ENCODE data around the gene OGFOD1.
"Not testable (repeated sequence)": the region's sequence is repeated elsewhere in the genome, so short reads cannot be mapped to it uniquely, and the experiment has no call there.

OGFOD1 gene

GRCh38 chr16:56481468-56482122, 30.2 kb downstream of the OGFOD1 start:
- DNase-seq: no peak

- no peak for DNase-seq
Observed at GRCh38 chr16:56482683-56483236, 31.4 kb downstream of the OGFOD1 start.

- DNase-seq: no peak
Observed at GRCh38 chr16:56483394-56483793, 32.0 kb downstream of the OGFOD1 start.

GRCh38 chr16:56488035-56488434, 36.7 kb downstream of the OGFOD1 start:
- no peak for DNase-seq

- DNase-seq: not testable (repeated sequence)
Observed at GRCh38 chr16:56488868-56489267, 37.5 kb downstream of the OGFOD1 start.

GRCh38 chr16:56491657-56492261, 40.4 kb downstream of the OGFOD1 start:
- DNase-seq: no peak

GRCh38 chr16:56493126-56493525, 41.8 kb downstream of the OGFOD1 start:
- DNase-seq: no peak

- DNase-seq: no peak
Observed at GRCh38 chr16:56493815-56494214, 42.5 kb downstream of the OGFOD1 start.

- no peak for DNase-seq
Observed at GRCh38 chr16:56505181-56505580, 53.8 kb downstream of the OGFOD1 start.

- DNase-seq: no peak
Observed at GRCh38 chr16:56506941-56507340, 55.6 kb downstream of the OGFOD1 start.

GRCh38 chr16:56510544-56510943, 59.2 kb downstream of the OGFOD1 start:
- no peak for DNase-seq

- DNase-seq: no peak
Observed at GRCh38 chr16:56512025-56512424, 60.7 kb downstream of the OGFOD1 start.

- no peak for DNase-seq
Observed at GRCh38 chr16:56513091-56513490, 61.7 kb downstream of the OGFOD1 start.

- DNase-seq: peak; percentile 51
Observed at GRCh38 chr16:56513972-56514371, 62.6 kb downstream of the OGFOD1 start.

GRCh38 chr16:56514845-56515244, 63.5 kb downstream of the OGFOD1 start:
- DNase-seq: no peak

- no peak for DNase-seq
Observed at GRCh38 chr16:56515665-56516064, 64.3 kb downstream of the OGFOD1 start.

- no peak for DNase-seq
Observed at GRCh38 chr16:56517206-56517605, 65.9 kb downstream of the OGFOD1 start.

GRCh38 chr16:56518425-56518824, 67.1 kb downstream of the OGFOD1 start:
- no peak for DNase-seq

- DNase-seq: peak; percentile 71
Observed at GRCh38 chr16:56519459-56520250, 68.3 kb downstream of the OGFOD1 start, which contains the start of gene BBS2. Gene BBS2, minus strand, starts transcription at chr16:56520024. Its CDS starts 162 bp downstream, at chr16:56519862.

GRCh38 chr16:56520251-56520577, 68.9 kb downstream of the OGFOD1 start:
- DNase-seq: no peak

- no peak for DNase-seq
Observed at GRCh38 chr16:56525236-56525635, 73.9 kb downstream of the OGFOD1 start.

Data from DMS153 (cell line).